Measurements from ENCODE around the gene OR56A1. TPM values are rescaled to one million over a fixed set of nuclear protein-coding genes. Genes with fewer than 3 reads are reported as not detected.

Gene OR56A1
- polyA plus RNA-seq, 2 of the 4 experiments (the other 2 are of a cell fraction) = not detected

DNA sequence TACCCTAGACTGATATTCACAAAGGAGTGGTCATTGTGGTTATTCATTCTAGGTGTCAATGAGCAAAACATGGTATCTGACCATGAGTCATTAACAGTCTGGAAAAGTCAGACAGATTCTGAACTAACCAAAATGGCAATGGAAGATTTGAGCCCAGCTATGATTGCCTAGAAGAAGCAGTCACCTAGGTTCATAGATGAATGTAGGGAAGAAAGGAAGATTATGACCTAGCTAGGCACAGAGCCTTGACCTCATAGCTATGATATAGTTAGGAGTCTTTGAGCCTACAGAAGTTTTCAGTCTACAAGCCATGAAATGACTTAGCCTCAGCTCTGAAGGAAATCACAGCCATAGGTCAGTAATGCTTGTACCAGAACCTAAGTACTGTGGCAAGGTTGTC lies 24.2 kb downstream of the OR56A1 start:
- no peaks in the 10 kb centered on the region for H3K9me3 ChIP-seq
- no peak overlapping the region for H3K4me2 ChIP-seq
- TF ChIP-seq NFE2L2 (conservative IDR thresholded peaks at IDR 0.05; ENCODE audit: low read length) = no peak
- ChIA-PET POLR2A (no interaction called here), CTCF (interaction anchor here (1.4 kb wide), 1 partner anchor 346 kb away, joined by 3 read pairs; no protein-coding TSS in a partner anchor)
- ATAC-seq (no peak), DNase-seq (ENCODE audit: low read depth in 1 of 2, low spot score in 1 of 2) (no peak), FAIRE-seq (no peak)
- no peaks in the 10 kb centered on the region for H3K4me1 ChIP-seq
- H3K4me3 ChIP-seq = no peak overlapping the region
- no peak overlapping the region for H3K27ac ChIP-seq

GRCh38 chr11:6002202-6002699 lies 28.3 kb downstream of the OR56A1 start:
- Histone ChIP-seq H3K4me3 (no peak overlapping the region), H3K27ac (no peak overlapping the region), H3K4me2 (no peak overlapping the region), H3K4me1 (no peaks in the 10 kb centered on the region), H3K9me3 (no peaks in the 10 kb centered on the region)
- POLR2A ChIA-PET = no interaction called here
- no peak for DNase-seq (ENCODE audit: low read depth in 1 of 2, low spot score in 1 of 2)
- TF ChIP-seq HOXA7 (CRISPR knock-in tag; IDR thresholded peaks at IDR 0.05) (no peak), CBX2 (IDR thresholded peaks at IDR 0.05; ENCODE audit: borderline replicate concordance, low read depth) (no peak), JUNB (IDR thresholded peaks at IDR 0.05) (no peak)
- ATAC-seq = no peak
- WGBS (ENCODE audit: missing lambda C conversion rate) = 29% methylated on average over 7 of the region's 7 CpGs
- CTCF ChIA-PET = interaction anchor here (3.8 kb wide), 1 partner anchor 361 kb away, joined by 9 read pairs; no protein-coding TSS in a partner anchor
- no peak for FAIRE-seq

DNA sequence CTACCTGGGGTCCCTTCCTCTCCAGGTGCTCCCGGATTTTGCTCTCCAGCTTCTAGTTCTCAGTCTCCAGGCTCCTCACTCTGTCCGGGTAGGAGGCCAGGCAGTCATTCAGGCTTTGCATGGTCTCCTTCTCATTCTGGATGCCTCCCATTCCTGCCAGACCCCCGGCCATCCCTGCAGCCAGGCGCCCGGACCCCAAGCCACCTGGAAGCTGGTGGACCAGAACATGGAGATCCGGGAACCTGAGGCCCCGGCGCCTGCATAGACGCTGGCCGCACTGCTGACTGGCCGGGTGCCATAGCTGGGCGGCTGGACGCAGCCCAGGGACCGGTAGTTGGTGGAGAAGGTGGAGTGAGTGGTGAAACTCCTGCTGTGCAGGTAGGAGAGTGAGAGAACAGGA lies 35.8 kb downstream of the OR56A1 start:
- no peak for TF ChIP-seq EHMT2 (IDR thresholded peaks at IDR 0.05; ENCODE audit: low read depth)
- no peak for TF ChIP-seq ATOH8 (CRISPR knock-in tag; IDR thresholded peaks at IDR 0.05; ENCODE audit: low read depth)
- TF ChIP-seq HOXB5 (CRISPR knock-in tag; IDR thresholded peaks at IDR 0.05) = no peak
- no peak for TF ChIP-seq KDM1A (IDR thresholded peaks at IDR 0.05; ENCODE audit: low read depth)
- no peak for TF ChIP-seq HOXA7 (CRISPR knock-in tag; IDR thresholded peaks at IDR 0.05)
- no peak for TF ChIP-seq ZC3H11A (IDR thresholded peaks at IDR 0.05)
- TF ChIP-seq SMC3 (IDR thresholded peaks at IDR 0.05) = no peak
- no peak for TF ChIP-seq EP300 (IDR thresholded peaks at IDR 0.05)
- TF ChIP-seq, protein P1, sequence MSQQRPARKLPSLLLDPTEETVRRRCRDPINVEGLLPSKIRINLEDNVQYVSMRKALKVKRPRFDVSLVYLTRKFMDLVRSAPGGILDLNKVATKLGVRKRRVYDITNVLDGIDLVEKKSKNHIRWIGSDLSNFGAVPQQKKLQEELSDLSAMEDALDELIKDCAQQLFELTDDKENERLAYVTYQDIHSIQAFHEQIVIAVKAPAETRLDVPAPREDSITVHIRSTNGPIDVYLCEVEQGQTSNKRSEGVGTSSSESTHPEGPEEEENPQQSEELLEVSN (IDR thresholded peaks at IDR 0.05; ENCODE audit: borderline replicate concordance, low read depth) = no peak
- TF ChIP-seq ZFP36 (IDR thresholded peaks at IDR 0.05; ENCODE audit: borderline replicate concordance, partially characterized antibody) = no peak
- TF ChIP-seq FOSB (CRISPR knock-in tag; IDR thresholded peaks at IDR 0.05) = no peak
- no peak for TF ChIP-seq FOSL2 (IDR thresholded peaks at IDR 0.05)
- no peak for TF ChIP-seq FOSL2 (CRISPR knock-in tag; IDR thresholded peaks at IDR 0.05)
- ATAC-seq = no peak
- Histone ChIP-seq H3K4me3 (no peak overlapping the region), H3K9me3 (no peaks in the 10 kb centered on the region), H3K27ac (no peak overlapping the region), H3K4me1 (no peaks in the 10 kb centered on the region), H3K4me2 (no peak overlapping the region)
- no peak for FAIRE-seq
- CTCF ChIA-PET = interaction anchor here (1.2 to 2.0 kb wide), 3 partner anchors 8 to 368 kb away, joined by 4 to 11 read pairs (median 4); partner anchors contain the start of gene OR52L1
- POLR2A ChIA-PET = no interaction called here
- 35% methylated on average over 14 of the region's 14 CpGs for WGBS (ENCODE audit: missing lambda C conversion rate)
- DNase-seq (ENCODE audit: low read depth in 1 of 2, low spot score in 1 of 2) = no peak

DNA sequence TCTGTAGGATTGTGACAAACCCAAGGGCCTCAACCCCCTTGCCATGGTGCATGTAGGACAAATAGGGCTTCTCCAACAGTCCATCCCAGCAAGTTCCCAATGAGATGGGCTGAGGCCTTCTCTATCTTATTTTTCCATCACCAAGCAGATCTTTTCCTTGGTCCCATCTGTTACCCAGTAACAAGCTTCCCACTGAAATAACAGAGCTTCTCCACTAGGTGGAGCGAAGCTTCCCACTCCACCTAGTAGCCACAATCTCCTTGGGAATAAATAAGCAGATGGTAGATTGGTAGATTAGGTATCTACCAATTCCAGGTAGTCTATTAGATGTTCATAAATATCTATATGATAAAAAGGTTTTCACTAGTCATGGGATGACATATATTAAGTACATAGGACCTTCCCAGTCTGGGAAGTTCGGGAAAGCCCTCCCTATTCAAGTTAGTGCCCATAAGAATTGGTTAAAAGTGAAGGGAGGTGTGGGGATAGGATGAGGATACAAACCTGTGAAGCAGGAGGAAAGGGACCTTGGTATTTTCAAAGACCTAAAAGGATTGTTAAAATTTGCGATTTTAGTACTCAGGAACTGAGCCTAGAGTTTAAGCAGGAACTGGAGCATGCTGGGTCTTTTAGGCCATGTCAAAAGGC lies 37.8 kb downstream of the OR56A1 start:
- Histone ChIP-seq H3K9me3 (no peaks in the 10 kb centered on the region), H3K4me1 (no peaks in the 10 kb centered on the region), H3K4me3 (no peak overlapping the region), H3K4me2 (no peak overlapping the region), H3K27ac (no peak overlapping the region)
- WGBS (ENCODE audit: missing lambda C conversion rate) = under 1% methylated on average over 3 of the region's 3 CpGs
- ATAC-seq (peak in 1 of 2 experiments; percentile 83; a peak in 4 of 6 replicates), FAIRE-seq (no peak), DNase-seq (ENCODE audit: low read depth in 1 of 2, low spot score in 1 of 2) (peak; percentile 37 to 43)
- ChIA-PET CTCF (interaction anchor here (0.6 to 4.8 kb wide), 6 partner anchors 37 to 521 kb away, joined by 3 to 19 read pairs (median 4); partner anchors contain the start of gene CAVIN3), POLR2A (no interaction called here)
- TF ChIP-seq, protein P2, sequence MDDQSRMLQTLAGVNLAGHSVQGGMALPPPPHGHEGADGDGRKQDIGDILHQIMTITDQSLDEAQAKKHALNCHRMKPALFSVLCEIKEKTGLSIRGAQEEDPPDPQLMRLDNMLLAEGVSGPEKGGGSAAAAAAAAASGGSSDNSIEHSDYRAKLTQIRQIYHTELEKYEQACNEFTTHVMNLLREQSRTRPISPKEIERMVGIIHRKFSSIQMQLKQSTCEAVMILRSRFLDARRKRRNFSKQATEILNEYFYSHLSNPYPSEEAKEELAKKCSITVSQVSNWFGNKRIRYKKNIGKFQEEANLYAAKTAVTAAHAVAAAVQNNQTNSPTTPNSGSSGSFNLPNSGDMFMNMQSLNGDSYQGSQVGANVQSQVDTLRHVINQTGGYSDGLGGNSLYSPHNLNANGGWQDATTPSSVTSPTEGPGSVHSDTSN (IDR thresholded peaks at IDR 0.05) = no peak
- no peak for TF ChIP-seq RCOR1 (IDR thresholded peaks at IDR 0.05; ENCODE audit: low read depth, low read length)
- TF ChIP-seq, protein P3, sequence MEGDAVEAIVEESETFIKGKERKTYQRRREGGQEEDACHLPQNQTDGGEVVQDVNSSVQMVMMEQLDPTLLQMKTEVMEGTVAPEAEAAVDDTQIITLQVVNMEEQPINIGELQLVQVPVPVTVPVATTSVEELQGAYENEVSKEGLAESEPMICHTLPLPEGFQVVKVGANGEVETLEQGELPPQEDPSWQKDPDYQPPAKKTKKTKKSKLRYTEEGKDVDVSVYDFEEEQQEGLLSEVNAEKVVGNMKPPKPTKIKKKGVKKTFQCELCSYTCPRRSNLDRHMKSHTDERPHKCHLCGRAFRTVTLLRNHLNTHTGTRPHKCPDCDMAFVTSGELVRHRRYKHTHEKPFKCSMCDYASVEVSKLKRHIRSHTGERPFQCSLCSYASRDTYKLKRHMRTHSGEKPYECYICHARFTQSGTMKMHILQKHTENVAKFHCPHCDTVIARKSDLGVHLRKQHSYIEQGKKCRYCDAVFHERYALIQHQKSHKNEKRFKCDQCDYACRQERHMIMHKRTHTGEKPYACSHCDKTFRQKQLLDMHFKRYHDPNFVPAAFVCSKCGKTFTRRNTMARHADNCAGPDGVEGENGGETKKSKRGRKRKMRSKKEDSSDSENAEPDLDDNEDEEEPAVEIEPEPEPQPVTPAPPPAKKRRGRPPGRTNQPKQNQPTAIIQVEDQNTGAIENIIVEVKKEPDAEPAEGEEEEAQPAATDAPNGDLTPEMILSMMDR (IDR thresholded peaks at IDR 0.05) = peak; percentile 37; the same call in 2 of the 3 replicates
- no peak for TF ChIP-seq EHMT2 (IDR thresholded peaks at IDR 0.05; ENCODE audit: low read depth)
- no peak for TF ChIP-seq REST (IDR thresholded peaks at IDR 0.05)
- peak; percentile 24; the same call in 1 of the 3 replicates for TF ChIP-seq SMC3 (IDR thresholded peaks at IDR 0.05)
- TF ChIP-seq FOXS1 (CRISPR knock-in tag; IDR thresholded peaks at IDR 0.05) = no peak
- TF ChIP-seq RAD21 (conservative IDR thresholded peaks at IDR 0.05 in 1 of 2, IDR thresholded peaks at IDR 0.05 in 1 of 2) = peak in 1 of 2 experiments; percentile 19; a peak in 1 of 5 replicates

Data from A549 (cell line).